GM10847 (cell line): ENCODE measurements around the gene BGN.

Source experiments
- POLR2A ChIP-seq: IDR thresholded peaks from 2 replicates; pipeline ENCODE4 v1.6.1; 2011; ENCODE audit not compliant: insufficient read length; ENCODE audit errors: extremely low read depth

The BGN gene

GRCh38 chrX:153546386-153546785 is 51.6 kb downstream of the BGN start:
- TF ChIP-seq POLR2A: no peak

GRCh38 chrX:153547195-153547594 is 52.4 kb downstream of the BGN start:
- TF ChIP-seq POLR2A: no peak

- TF ChIP-seq POLR2A: no peak
Measured at GRCh38 chrX:153549231-153549630, 54.5 kb downstream of the BGN start.

GRCh38 chrX:153549807-153550206 is 55.0 kb downstream of the BGN start:
- no peak for TF ChIP-seq POLR2A

GRCh38 chrX:153551135-153551534 is 56.4 kb downstream of the BGN start:
- no peak for TF ChIP-seq POLR2A

GRCh38 chrX:153554519-153555167 is 59.9 kb downstream of the BGN start:
- no peak for TF ChIP-seq POLR2A

GRCh38 chrX:153556767-153557166 is 62.0 kb downstream of the BGN start:
- no peak for TF ChIP-seq POLR2A

- TF ChIP-seq POLR2A: no peak
Measured at GRCh38 chrX:153557618-153558355, 63.0 kb downstream of the BGN start.
